Small intestine (tissue), 7 donors: ENCODE measurements around the gene OR4D9. TPM values are rescaled to one million over a fixed set of nuclear protein-coding genes. Genes with fewer than 3 reads are reported as not detected.

Source experiments
- DNase-seq, 2 donors: peaks; one replicate each; pipeline versions ENCODE4 v3.0.0 to v3.0.0-alpha.2; 2013
- FAIRE-seq: peaks from 2 replicates; lab custom pipeline; 2012; peaks lifted over from hg19 to GRCh38; lab: Jason Lieb, UNC
- H3K27ac ChIP-seq, 3 donors: one replicate each; pipeline ENCODE4 v1.5.1; 2013; ENCODE audit warnings: low read length in 2 of 3, mild to moderate bottlenecking in 2 of 3, control low read depth in 1 of 3, inconsistent platforms in 1 of 3, low read depth in 1 of 3, moderate library complexity in 1 of 3
- H3K27me3 ChIP-seq, 3 donors: one replicate each; pipeline ENCODE4 v1.6.1; 2013; ENCODE audit warnings: low read length in 3 of 3, inconsistent platforms in 1 of 3; ENCODE audit not compliant: control insufficient read depth in 3 of 3, insufficient read depth in 3 of 3
- H3K36me3 ChIP-seq, 3 donors: one replicate each; pipeline ENCODE4 v1.6.1; 2013; ENCODE audit warnings: low read length in 3 of 3, inconsistent platforms in 1 of 3, low read depth in 1 of 3, mild to moderate bottlenecking in 1 of 3, moderate library complexity in 1 of 3; ENCODE audit not compliant: control insufficient read depth in 3 of 3, insufficient read depth in 2 of 3
- H3K4me1 ChIP-seq, 3 donors: one replicate each; pipeline ENCODE4 v1.6.1; 2013; ENCODE audit warnings: low read length in 2 of 3, inconsistent platforms in 1 of 3, low read depth in 1 of 3, mild to moderate bottlenecking in 1 of 3, moderate library complexity in 1 of 3; ENCODE audit not compliant: control insufficient read depth in 3 of 3, insufficient read depth in 2 of 3
- H3K4me3 ChIP-seq, 3 donors: one replicate each; pipeline ENCODE4 v1.5.1; 2013; ENCODE audit warnings: low read length in 3 of 3, control low read depth in 1 of 3, inconsistent platforms in 1 of 3, low read depth in 1 of 3, mild to moderate bottlenecking in 1 of 3, moderate library complexity in 1 of 3
- H3K9me3 ChIP-seq, 2 donors: one replicate each; pipeline ENCODE4 v1.6.1; 2013; ENCODE audit warnings: low read depth in 1 of 2, low read length in 1 of 2; ENCODE audit not compliant: control insufficient read depth in 2 of 2, insufficient read depth in 1 of 2
- WGBS, 3 donors: extraction: QIAGEN DNeasy Blood & Tissue Kit; methylation state at CpG; one replicate each; pipeline ENCODE4 v1.1.7; 2013; 5-methylcytosine and 5-hydroxymethylcytosine counted together
- polyA plus RNA-seq, 4 donors: library from polyadenylated mRNA; stranded (reverse) in 3 of 4; unstranded in 1 of 4; fragments of 200-250 nt in 3 of 4; fragments of 120-200 nt in 1 of 4; gene quantifications; one replicate each; pipeline versions ENCODE4 v1.2.1 to v1.2.3, GENCODE V29; 2013
- donor health status: healthy with polysubstance abuse.
- donor health status: control.
- donor health status: control.
- donor health status: Bipolar disorder and iron deficiency.
- donor health status: healthy.

The OR4D9 gene
- polyA plus RNA-seq, 4 donors: not detected

GRCh38 chr11:59552844-59553243 is 41.5 kb downstream of the OR4D9 start:
- H3K4me3 ChIP-seq: no peak overlapping the region
- H3K36me3 ChIP-seq: no peaks in the 10 kb centered on the region
- FAIRE-seq (no peak), DNase-seq (no peak)
- H3K27ac ChIP-seq: no peak overlapping the region
- WGBS, 3 donors: 59 to 64% (median 63%) methylated on average over 2 of the region's 2 CpGs
- H3K4me1 ChIP-seq: peaks cover 0 to 9% (median 0%) of the 10 kb centered on the region in 3 donors
- H3K9me3 ChIP-seq: no peaks in the 10 kb centered on the region
- H3K27me3 ChIP-seq: no peaks in the 10 kb centered on the region

GRCh38 chr11:59553323-59553722 is 42.0 kb downstream of the OR4D9 start:
- 96 to 97% (median 96%) methylated on average over 21 of the region's 21 CpGs for whole genome bisulfite sequencing, 3 donors
- no peak for DNase-seq
- Histone ChIP-seq H3K27me3 (no peaks in the 10 kb centered on the region), H3K4me3 (no peak overlapping the region), H3K9me3 (no peaks in the 10 kb centered on the region), H3K4me1 (peaks cover 0 to 12% (median 0%) of the 10 kb centered on the region in 3 donors), H3K36me3 (no peaks in the 10 kb centered on the region), H3K27ac (no peak overlapping the region)
- FAIRE-seq: no peak

- 30 to 73% (median 56%) methylated on average over 17 of the region's 17 CpGs for WGBS, 3 donors
- Histone ChIP-seq H3K36me3 (no peaks in the 10 kb centered on the region), H3K9me3 (no peaks in the 10 kb centered on the region), H3K27ac (peak overlapping the region in 2 of 3 donors; percentile 25 to 53), H3K4me1 (peaks cover 0 to 12% (median 0%) of the 10 kb centered on the region in 3 donors), H3K4me3 (peak overlapping the region in 1 of 3 donors; percentile 65), H3K27me3 (no peaks in the 10 kb centered on the region)
- DNase-seq: no peak
- FAIRE-seq: no peak
These were observed 44.3 kb downstream of the OR4D9 start for GRCh38 chr11:59555601-59556114.

GRCh38 chr11:59556115-59556916 is 45.0 kb downstream of the OR4D9 start:
- no peaks in the 10 kb centered on the region for H3K9me3 ChIP-seq
- peak overlapping the region in 2 of 3 donors; percentile 25 to 53 for H3K27ac ChIP-seq
- WGBS, 3 donors: 13 to 45% (median 29%) methylated on average over 30 of the region's 30 CpGs
- H3K4me1 ChIP-seq: peaks cover 0 to 16% (median 0%) of the 10 kb centered on the region in 3 donors
- peak; percentile 25 to 68 for DNase-seq
- H3K4me3 ChIP-seq: peak overlapping the region in 1 of 3 donors; percentile 65
- no peak for FAIRE-seq
- H3K36me3 ChIP-seq: no peaks in the 10 kb centered on the region
- H3K27me3 ChIP-seq: no peaks in the 10 kb centered on the region

- Histone ChIP-seq H3K36me3 (no peaks in the 10 kb centered on the region), H3K4me3 (peak overlapping the region in 1 of 3 donors; percentile 12), H3K4me1 (peaks cover 0 to 19% (median 0%) of the 10 kb centered on the region in 3 donors), H3K27me3 (no peaks in the 10 kb centered on the region), H3K9me3 (no peaks in the 10 kb centered on the region), H3K27ac (peak overlapping the region in 1 of 3 donors; percentile 32)
- FAIRE-seq (no peak), DNase-seq (peak in 1 of 2 donors; percentile 64)
- WGBS, 3 donors: 22 to 47% (median 37%) methylated on average over 13 of the region's 13 CpGs
These were observed 45.6 kb downstream of the OR4D9 start for GRCh38 chr11:59556917-59557348.

GRCh38 chr11:59558270-59558643 is 46.9 kb downstream of the OR4D9 start:
- H3K36me3 ChIP-seq: no peaks in the 10 kb centered on the region
- 65 to 77% (median 69%) methylated on average over 7 of the region's 7 CpGs for WGBS, 3 donors
- FAIRE-seq: no peak
- H3K27ac ChIP-seq: no peak overlapping the region
- DNase-seq: no peak
- no peak overlapping the region for H3K4me3 ChIP-seq
- H3K4me1 ChIP-seq: peaks cover 0 to 24% (median 0%) of the 10 kb centered on the region in 3 donors
- H3K9me3 ChIP-seq: no peaks in the 10 kb centered on the region
- no peaks in the 10 kb centered on the region for H3K27me3 ChIP-seq

- Histone ChIP-seq H3K36me3 (no peaks in the 10 kb centered on the region), H3K4me1 (peaks cover 0 to 24% (median 0%) of the 10 kb centered on the region in 3 donors), H3K27me3 (no peaks in the 10 kb centered on the region), H3K4me3 (peak overlapping the region in 1 of 3 donors; percentile 83), H3K9me3 (no peaks in the 10 kb centered on the region), H3K27ac (no peak overlapping the region)
- 49 to 54% (median 51%) methylated on average over 8 of the region's 8 CpGs for WGBS, 3 donors
- DNase-seq (no peak), FAIRE-seq (no peak)
These were observed 48.5 kb downstream of the OR4D9 start for GRCh38 chr11:59559886-59560285.

- Histone ChIP-seq H3K36me3 (no peaks in the 10 kb centered on the region), H3K4me3 (peak overlapping the region; percentile 47 to 83 (median 74)), H3K9me3 (no peaks in the 10 kb centered on the region), H3K27me3 (no peaks in the 10 kb centered on the region), H3K4me1 (peaks cover 0 to 24% (median 0%) of the 10 kb centered on the region in 3 donors), H3K27ac (peak overlapping the region; percentile 57 to 92 (median 85))
- no peak for FAIRE-seq
- peak; percentile 80 to 85 for DNase-seq
- 0% methylated on average over 18 of the region's 18 CpGs for WGBS, 3 donors
These were observed 49.0 kb downstream of the OR4D9 start for GRCh38 chr11:59560290-59560701.
